Mucosa of gallbladder (tissue), 1 donor: Measurements from ENCODE around the gene CCDC9. TPM values are rescaled to one million over a fixed set of nuclear protein-coding genes. Genes with fewer than 3 reads are reported as not detected.
"Not testable (repeated sequence)": the region's sequence is repeated elsewhere in the genome, so short reads cannot be mapped to it uniquely, and the experiment has no call there.

ENCODE experiments used
- DNase-seq: peaks from one replicate; pipeline ENCODE4 v3.0.0-alpha.2; 2020; ENCODE audit warnings: low spot score
- total RNA-seq: library from RNA; stranded (reverse); gene quantifications from one replicate; pipeline ENCODE4 v1.2.1, GENCODE V29; 2021
- donor health status: DM: no; HTN: no; CAD: no.

Gene CCDC9
- total RNA-seq, 1 donor from 2014 or later = 32.5 TPM

GRCh38 chr19:47300867-47301266, 44.5 kb downstream of the CCDC9 start:
- not testable (repeated sequence) for DNase-seq

GRCh38 chr19:47302249-47302648, 45.9 kb downstream of the CCDC9 start:
- no peak for DNase-seq

- no peak for DNase-seq
Measured at GRCh38 chr19:47303966-47304365, 47.6 kb downstream of the CCDC9 start.

GRCh38 chr19:47305309-47305751, 49.0 kb downstream of the CCDC9 start:
- DNase-seq = peak; percentile 53

- DNase-seq = no peak
Measured at GRCh38 chr19:47306303-47306702, 50.0 kb downstream of the CCDC9 start.

- DNase-seq = no peak
Measured at GRCh38 chr19:47309038-47309437, 52.7 kb downstream of the CCDC9 start.

GRCh38 chr19:47309608-47310007, 53.3 kb downstream of the CCDC9 start, which contains the start of gene C5AR1:
TSS of gene C5AR1 (plus strand) at chr19:47309861. CDS start at chr19:47309896, 35 bp downstream.
- DNase-seq = no peak

GRCh38 chr19:47310323-47310722, 54.0 kb downstream of the CCDC9 start:
- DNase-seq = no peak

GRCh38 chr19:47310819-47311218, 54.5 kb downstream of the CCDC9 start:
- no peak for DNase-seq

GRCh38 chr19:47312366-47313006, 56.2 kb downstream of the CCDC9 start:
- DNase-seq = no peak

GRCh38 chr19:47313754-47314295, 57.5 kb downstream of the CCDC9 start:
- no peak for DNase-seq

- DNase-seq = peak; percentile 65
Measured at GRCh38 chr19:47315125-47315821, 58.9 kb downstream of the CCDC9 start.

GRCh38 chr19:47316513-47316912, 60.2 kb downstream of the CCDC9 start:
- DNase-seq = no peak

- DNase-seq = no peak
Measured at GRCh38 chr19:47319923-47320871, 63.9 kb downstream of the CCDC9 start.

Other genes with a start within 250 kb of the CCDC9 start
- 0.40 TPM for gene NPAS1, start 236.7 kb upstream of the CCDC9 start, total RNA-seq
- gene TMEM160, start 207.9 kb upstream of the CCDC9 start, total RNA-seq = 40.4 TPM
- gene ZC3H4, start 142.7 kb upstream of the CCDC9 start, total RNA-seq = 45.1 TPM
- gene SAE1, start 125.7 kb upstream of the CCDC9 start, total RNA-seq = 57.4 TPM
- 11.2 TPM for gene BBC3, start 25.3 kb upstream of the CCDC9 start, total RNA-seq
- 33.5 TPM for gene INAFM1, start 18.4 kb downstream of the CCDC9 start, total RNA-seq
- 18.7 TPM for gene C5AR1, start 53.3 kb downstream of the CCDC9 start, total RNA-seq
- 1.6 TPM for gene C5AR2, start 75.7 kb downstream of the CCDC9 start, total RNA-seq
- gene DHX34, start 92.8 kb downstream of the CCDC9 start, total RNA-seq = 19.1 TPM
- 5.7 TPM for gene MEIS3, start 163.0 kb downstream of the CCDC9 start, total RNA-seq
- gene SLC8A2, start 215.4 kb downstream of the CCDC9 start, total RNA-seq = 5.1 TPM
- 16.3 TPM for gene KPTN, start 227.7 kb downstream of the CCDC9 start, total RNA-seq